GM20431 (cell line): ENCODE measurements around the gene BUD31.
"Not testable (repeated sequence)": the region's sequence is repeated elsewhere in the genome, so short reads cannot be mapped to it uniquely, and the experiment has no call there.

ENCODE experiments used
- in situ Hi-C: fragments of 300-500 bp; cut with MseI, MboI; formaldehyde crosslinking; loops from one replicate; pipeline ENCODE4 v1.15.0; 2020; ENCODE audit warnings: low sequenced_read_pairs; ENCODE audit not compliant: unreplicated experiment

BUD31 gene

DNA sequence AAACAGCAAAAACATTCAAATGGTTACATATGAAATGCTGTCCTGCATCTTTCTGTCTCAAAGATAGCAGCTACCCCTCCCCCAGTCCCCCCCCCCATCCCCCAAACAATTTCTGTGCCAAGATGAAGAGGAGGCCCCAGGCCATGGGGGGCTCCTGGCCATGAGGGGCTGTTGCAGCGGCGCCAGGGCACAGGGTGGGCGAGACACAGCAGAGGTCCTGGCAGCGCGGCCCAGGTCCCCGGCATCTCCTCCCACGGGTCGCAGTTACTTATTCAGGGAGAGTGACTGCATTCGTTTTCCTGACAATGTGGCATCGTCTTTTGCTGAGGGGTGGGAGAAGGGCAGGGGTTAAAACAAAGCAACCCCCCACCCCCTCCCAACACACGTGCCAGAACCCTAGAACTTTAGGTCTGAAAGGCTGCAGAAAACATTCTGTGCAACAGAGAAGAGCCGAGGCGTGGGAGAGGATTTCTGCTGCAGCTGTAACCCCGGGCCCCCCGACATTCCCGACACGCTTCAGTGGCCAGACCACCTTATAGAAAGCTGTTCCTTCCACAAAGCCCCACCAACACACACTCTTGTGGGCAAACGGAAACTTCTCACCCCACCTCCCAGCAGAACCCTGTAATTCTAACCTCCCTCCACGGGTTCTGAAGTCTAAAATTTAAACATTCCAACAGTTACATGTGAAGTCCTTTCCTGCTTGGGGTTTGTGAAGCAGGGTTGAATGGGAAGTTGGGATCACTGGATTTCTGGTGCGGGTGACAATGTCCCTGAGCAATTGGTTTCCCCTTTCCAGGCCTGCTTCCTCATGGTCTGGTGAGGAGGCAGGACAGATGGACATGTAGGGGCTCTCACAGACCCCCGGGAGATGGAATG lies 12.1 kb upstream of the BUD31 start:
- in situ Hi-C loops: no loop called here

DNA sequence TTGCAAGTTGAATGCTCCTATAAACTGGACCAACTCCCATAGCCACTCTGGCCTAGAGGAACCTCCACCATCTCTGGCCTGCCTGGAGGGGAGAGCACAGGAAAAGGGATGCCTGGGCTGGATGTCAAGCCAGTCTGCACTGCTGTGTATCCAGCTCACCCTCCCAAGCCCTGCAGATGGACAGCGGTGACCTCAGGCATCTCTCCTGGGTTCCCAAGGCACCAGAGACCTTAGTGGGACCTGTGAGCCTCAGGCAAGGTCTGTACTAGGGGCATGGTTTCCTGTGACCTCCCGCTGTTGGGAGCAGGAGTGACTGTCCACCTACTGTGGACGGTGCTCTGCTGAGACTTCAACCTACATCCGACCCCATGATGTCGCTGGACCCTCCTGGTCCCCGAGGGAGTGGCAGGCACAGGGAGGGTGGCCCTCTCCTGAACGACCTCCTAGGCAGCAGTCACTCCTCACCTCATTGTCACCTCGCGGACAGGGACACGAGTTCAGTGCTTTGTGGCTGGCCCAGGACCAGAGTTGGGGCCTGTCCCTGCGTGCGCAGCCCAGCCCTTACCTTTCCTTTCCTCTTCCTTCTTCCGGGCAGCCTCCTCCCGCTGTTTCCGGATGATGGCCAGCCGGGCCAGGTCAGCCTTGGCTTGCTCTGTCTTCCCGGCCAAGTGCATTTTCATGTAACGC lies 11.3 kb upstream of the BUD31 start:
- in situ Hi-C loops: no loop called here

DNA sequence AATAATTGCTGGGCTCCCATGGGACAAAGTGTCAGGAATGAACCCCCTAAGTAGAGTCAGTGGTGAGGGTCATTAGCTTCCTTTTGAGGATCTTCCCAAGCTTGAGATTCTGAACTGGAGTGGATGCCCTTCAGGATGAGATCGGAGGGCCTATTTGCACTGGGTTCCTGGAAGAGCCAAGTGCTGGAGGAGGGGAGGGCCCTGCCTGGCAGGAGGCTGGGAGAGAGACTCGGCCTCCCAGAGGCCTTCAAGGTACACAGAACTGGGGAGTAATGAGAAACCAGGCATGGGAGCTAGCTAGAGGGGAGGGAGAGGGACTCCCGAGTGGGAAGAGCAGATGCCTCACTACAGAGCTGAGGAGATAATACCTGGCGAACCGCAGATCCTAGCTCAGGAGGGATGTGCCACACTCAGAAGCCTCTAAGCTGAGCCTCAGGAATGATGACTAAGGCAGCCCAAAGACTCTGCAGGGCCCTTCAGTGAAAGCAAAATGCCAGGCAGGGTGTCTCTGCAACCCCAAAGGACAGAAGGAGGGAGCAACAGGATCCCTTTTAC lies 9.8 kb upstream of the BUD31 start:
- in situ Hi-C loops: no loop called here

DNA sequence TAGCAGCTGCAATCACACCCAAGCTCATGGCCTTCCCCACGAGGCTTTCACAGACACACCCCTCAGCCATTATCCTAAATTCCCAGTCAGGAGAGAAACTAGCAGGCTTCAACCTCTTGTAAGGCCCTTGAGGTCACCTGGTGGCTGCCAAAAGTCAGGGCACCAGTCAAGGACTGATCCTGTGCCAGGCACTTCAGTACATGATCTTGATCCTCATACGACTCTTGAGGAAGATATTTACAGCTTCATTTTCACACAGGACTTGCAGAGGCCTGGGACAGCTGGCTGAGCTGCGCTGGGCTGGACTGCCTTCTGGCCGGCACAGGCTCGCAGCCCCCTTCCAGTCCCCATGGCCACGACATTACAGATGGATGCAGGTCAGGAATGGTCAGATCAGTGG lies 9.2 kb upstream of the BUD31 start:
- in situ Hi-C loops: no loop called here

DNA sequence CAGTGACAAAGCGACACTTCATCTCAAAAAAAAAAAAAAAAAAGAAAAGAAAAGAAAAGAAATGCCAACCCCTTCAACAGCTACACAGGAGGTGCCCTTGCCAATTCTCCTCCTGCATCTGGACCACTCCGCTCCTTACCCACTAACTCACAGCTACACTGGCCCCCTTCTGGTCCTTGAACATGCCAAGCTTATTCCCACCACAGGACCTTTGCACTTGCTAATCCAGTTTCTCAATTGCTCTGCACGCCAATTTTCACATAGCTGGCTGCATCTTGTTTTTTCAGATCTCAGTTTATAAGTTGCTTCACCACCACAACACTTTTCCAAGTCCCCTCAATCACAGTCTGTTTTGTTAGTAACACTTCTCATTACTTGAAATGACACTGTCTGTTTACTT lies 5.9 kb upstream of the BUD31 start:
- in situ Hi-C loops: no loop called here

DNA sequence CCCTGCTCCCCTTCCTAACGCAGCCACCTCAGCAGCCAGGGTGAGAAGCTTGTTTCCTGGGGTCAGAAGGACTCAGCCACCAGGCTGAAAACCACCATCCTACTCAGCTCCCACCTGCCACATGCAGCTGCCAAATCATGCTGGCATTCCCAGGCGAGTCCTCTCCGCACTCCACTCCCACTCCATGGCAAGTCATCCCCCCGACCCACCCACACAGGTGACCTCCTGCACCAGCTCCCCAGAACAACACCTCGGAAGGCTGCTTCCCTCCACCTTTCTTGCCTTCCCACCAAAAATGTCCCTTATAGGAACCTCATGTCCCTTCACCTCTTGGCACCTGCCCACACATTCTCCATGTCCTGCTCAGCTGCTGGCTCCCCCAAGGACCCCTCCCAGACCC lies 5.0 kb upstream of the BUD31 start:
- in situ Hi-C loops: no loop called here

DNA sequence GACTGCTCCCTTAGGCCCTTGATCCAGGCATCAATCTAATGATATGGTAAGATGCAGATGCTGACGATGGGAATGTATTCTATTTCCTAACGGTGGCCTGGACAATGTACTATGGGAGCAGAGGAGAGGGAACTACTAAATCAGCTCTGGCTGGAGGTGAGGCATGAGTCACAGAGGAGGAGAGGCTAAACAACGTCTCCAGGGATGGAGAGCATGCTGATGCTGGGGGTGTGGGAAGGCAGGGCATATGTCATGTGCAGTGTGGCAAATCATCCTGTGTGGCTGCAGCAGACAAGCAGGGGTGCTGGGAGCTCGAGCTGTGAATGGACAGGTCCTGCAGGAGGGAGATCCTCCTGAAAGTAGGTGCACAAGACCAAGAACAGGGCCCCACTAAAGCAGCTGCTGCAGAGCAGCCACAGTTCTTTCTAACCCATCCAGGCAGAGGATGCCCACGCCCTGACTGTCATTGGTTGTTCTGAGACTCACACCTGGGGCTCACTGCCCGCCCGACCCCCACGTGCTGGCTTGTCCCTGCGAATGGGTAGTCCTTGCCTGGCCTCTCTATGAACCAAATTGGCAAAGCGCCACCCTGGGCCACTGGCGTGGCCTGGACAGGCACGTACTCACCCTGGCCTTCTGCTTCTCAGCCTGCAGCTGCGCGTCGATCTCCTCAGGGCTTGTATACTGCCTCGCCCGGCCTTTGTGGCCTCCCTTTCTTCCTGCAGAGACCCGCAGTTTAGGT lies 4.4 kb upstream of the BUD31 start:
- in situ Hi-C loops: no loop called here

DNA sequence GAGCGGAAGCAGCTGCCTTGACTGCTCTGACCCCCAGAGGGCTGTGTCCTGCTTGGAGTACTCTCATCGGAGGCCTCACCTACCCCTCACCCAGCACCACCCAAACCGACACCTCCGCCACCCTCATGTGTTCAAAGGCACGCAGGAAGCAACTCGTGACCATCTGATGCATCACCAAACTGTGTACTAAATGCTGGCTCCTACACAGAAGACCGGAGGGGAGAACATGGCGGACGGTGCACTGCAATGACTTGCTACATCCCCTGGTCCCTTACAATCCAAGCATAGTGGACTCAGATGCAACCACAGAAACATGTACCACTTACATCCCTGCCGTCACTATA lies 3.8 kb upstream of the BUD31 start:
- in situ Hi-C loops: no loop called here

DNA sequence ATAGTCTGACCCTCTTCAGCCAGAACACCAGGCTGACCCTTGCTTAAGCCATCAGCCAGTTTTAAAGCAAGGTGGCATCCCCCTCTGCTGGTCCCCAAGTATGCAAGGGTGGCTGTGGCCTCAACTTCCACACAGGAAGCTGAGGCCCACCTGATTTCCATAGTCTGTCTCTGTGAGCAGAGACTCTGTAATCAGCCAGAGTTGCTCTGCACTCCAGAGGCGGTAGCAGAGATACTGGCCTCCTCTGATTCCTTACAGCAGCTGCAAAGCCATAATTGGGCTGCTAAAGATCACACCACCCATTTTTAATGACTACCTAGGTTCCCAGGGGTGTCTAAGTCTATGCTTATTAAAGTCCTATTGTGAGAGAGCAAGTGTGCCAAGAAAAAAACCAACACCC lies 2.2 kb upstream of the BUD31 start:
- in situ Hi-C loops: no loop called here

DNA sequence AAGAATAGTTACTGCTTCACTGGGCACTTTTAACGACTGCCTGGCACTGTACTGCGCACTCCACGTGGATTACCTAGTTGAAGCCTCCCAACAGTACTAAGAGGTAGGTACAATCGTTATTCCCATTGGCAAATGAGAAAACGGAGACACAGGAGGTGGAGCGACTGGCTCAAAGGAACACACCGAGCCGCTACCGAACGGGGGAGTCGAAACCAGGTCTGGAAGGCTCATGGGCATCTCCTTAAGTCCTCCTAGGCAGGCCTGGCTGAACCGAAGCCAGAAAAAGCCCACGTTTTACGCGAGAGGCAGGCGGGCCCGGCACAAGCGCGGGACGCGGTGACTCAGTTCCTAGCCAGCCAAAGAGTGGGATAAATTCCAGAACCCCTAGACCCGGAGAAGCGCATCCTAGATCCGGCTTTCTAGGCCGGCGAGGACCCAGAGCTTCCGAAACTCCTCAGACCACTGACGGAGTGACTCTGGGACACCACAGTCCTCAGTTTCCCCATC lies 844 bp upstream of the BUD31 start:
- in situ Hi-C loops: no loop called here

DNA sequence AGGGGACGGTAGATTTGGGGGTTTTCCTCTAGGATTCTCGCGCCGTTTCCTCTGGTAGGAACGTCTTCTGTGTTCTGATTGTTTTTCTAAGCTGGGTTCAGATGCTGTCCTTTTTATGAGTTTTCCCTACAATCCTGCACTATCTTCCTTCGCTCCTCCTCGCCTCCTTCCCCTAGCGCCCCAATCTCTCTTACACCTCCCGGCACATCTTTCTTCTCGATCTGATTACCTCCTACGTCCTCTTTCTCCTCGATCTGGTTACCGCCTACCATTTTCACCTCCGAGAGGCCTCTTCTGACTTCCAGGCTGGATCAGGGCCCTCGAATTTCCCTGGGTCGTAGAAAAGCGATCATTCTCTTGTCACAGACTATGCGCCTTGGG lies 413 bp downstream of the BUD31 start:
- in situ Hi-C loops: no loop called here

DNA sequence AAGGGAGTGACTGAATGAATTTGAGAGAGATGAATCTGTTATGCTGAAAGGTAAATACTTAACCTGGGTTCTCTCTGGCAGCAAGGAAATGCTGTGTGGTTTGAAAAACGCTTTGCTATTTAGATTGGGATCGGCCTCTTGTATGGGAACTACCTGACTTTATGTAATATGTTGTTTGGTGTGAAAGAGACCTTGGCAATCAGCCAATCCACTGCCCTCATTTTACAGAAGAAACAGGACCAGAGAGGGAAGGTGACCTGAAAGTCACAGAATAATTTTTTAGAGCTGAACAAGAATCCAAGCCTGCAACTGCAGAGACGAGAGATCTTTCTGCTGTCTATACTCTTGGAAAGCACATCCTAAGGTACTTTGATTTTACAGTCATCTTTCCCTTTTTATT lies 1.0 kb downstream of the BUD31 start:
- in situ Hi-C loops: no loop called here

DNA sequence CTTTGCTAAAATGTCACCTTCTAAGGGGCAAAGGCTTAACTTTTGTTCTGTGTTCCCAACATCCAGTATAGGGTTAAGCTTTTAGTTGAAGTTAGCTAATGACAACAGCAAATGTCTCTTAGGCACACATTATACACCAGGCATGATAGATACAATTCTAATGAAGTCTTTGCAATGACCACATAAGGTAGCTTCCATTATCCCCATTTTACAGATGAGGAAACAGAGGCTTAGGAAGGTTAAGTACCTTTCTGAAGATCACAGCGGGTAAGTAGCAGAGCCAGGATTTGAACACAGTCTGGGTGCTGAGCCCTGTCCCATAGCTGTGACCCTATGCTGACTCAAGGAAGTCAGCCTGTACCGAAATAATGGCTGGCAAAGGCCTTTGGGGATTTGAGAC lies 1.9 kb downstream of the BUD31 start:
- in situ Hi-C loops: no loop called here

DNA sequence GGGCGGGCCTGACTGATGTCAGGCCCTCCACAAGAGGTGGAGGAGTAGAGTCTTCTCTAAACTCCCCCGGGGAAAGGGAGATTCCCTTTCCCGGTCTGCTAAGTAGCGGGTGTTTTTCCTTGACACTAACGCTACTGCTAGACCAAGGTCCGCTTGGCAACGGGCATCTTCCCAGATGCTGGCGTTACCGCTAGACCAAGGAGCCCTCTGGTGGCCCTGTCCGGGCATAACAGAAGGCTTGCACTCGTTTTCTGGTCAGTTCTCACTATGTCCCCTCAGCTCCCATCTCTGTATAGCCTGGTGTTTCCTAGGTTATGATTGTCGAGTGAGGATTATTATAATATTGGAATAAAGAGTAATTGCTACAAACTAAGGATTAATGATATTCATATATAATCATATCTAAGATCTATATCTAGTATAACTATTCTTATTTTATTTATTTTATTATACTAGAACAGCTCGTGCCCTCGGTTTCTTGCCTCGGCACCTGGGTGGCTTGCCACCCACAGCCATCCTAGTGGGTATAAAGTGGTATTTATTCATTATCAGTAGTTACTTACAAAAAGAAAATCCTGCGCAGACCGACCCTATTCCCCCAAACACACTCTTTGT lies 6.9 kb downstream of the BUD31 start:
- in situ Hi-C loops: not testable (repeated sequence)

DNA sequence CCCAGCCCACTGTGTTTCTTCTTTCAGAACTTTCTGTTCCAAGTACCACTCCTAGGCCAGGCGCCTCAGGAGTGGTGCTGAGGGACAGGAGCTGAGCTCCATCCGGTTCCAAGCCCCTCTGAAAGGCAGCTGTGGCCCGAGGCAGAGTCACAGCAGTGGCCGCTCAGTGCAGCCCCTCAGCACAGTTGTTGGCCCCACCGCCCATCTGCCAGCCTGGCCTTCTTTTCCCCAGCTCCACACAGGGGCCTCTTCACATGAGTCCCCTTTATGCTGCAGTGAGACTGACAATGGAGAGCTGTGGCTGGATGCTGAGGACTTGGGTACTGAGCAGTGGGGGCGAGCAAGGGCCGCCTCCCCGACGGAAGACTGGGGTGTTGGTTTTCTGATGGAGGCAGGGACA lies 9.5 kb downstream of the BUD31 start:
- in situ Hi-C loops: no loop called here

DNA sequence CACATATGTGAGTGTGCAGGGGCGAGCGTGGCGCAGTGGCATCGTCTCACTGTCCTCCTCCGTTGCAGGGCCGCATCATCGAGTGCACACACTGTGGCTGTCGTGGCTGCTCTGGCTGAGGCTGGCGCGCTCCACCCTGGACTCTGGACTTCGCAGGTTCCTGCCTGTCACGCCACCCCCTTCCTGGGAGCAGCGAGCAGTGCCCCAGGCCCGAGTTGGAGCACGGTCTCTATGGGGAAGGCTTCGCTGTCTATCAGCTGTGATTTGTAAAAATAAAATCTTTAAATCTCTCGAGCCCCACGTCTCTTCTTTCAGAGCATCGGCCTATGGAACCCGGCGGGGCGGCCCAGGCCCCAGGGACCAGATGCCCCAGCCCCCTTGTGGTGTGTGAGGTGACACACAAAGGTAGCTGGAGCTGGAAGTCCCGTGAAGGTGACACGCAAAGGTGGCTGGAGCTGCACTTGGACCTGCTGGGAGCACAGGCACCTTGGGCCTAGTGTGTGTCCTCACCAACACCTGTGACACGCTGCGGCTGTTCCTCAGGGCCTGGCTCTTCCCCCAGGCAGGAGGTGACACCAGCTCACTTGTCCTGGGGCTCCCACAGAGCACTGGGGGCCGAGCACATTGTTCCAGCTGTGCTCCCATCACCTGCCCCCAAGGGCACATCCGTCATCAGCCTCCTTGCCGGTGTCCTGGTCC lies 10.7 kb downstream of the BUD31 start:
- in situ Hi-C loops: no loop called here

DNA sequence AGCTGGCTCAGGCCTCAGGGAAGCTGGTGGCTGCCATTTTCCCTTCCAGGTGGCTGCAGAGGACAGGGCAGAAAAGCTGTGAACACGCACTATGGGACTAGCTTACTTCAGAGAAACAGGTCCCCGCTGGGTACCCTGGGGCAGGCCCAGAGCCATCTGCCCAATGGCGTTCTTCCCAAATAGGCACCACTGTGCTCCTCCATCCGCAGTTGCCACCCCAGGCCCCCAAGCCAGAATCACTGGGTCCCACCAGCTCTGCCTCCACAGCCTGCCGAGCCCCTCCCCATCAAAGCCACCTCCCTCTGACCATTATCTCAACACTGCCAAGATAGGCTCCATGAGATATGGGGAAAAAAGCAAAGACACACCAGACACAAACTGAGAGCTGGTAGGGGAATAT lies 11.4 kb downstream of the BUD31 start:
- in situ Hi-C loops: no loop called here

DNA sequence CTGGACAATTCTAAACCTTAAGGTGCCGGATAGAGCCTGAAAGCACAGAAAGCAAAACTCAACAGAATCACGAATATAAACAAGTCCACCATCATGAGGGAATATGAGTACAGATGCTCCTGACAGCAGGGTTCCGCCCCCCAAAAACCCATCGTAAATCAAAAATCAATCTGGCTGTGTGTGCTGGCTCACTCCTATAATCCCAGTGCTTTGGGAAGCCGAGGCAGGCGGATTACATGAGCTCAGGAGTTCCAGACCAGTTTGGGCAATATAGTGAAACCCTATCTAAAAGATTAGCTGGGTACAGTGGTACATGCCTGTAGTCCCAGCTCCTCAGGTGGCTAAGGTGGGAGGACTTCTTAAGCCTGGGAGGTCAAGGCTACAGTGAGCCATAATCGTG lies 12.2 kb downstream of the BUD31 start:
- in situ Hi-C loops: no loop called here

DNA sequence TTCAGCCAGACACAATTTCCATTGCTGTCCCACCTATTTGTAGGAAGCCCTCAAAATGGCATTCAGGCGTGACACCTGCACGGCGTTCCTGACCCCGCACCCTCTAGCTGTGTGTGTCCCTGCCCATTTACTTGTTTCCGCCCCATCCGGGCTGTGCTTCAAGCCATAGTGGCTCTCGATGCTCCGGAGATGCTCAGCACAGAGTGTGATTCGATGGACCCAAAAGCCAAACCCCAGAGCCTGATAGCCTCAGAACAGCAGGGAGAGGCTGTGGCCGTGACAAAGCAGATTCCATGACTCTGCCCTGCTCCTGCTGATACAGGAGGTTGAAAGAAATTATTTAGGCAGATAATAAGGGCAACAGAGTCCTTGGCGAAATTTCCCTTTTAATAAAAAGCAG lies 13.4 kb downstream of the BUD31 start:
- in situ Hi-C loops: no loop called here

DNA sequence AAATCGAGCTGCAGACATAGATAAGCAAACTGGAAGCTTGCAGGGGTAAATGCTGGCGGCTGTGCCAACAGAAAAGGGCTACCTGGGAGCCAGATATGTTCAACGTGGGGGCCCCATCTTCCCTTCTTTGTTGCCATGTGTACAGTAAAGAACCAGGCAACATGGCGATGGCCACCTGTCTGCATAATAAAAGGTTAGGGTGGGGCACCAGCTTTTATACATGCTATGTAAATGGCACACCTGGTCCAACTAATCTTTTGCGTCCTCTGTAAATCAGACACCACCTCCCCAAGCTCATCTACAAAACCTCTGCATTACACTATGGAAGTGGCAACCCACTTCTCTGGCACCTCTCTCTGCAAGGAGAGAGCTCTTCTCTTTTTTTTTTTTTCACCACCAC lies 13.9 kb downstream of the BUD31 start:
- in situ Hi-C loops: no loop called here
